ACC112 (cell line): Measurements from ENCODE around the gene SMAP1.
"Not testable (repeated sequence)": the region's sequence is repeated elsewhere in the genome, so short reads cannot be mapped to it uniquely, and the experiment has no call there.

Experiments
- H2AFZ ChIP-seq: fragments of 200-600 bp; sonication (generic); one replicate; pipeline ENCODE4 v1.6.0; 2017; ENCODE audit warnings: antibody characterized with exemption, low read length; ENCODE audit not compliant: unreplicated experiment
- H3K27ac ChIP-seq: fragments of 200-600 bp; sonication (generic); 2 replicates; pipeline ENCODE4 v1.5.1; 2014; ENCODE audit warnings: low read depth, mild to moderate bottlenecking, antibody characterized with exemption, low read length, moderate library complexity
- H3K27me3 ChIP-seq: fragments of 200-600 bp; sonication (generic); 2 replicates; pipeline ENCODE4 v1.6.1; 2014; ENCODE audit warnings: mild to moderate bottlenecking, antibody characterized with exemption, low read length, moderate library complexity, mixed read lengths; ENCODE audit not compliant: insufficient read depth
- H3K36me3 ChIP-seq: fragments of 200-600 bp; sonication (generic); 2 replicates; pipeline ENCODE4 v1.6.1; 2016; ENCODE audit warnings: mild to moderate bottlenecking, antibody characterized with exemption, low read length, moderate library complexity, mixed read lengths; ENCODE audit not compliant: insufficient read depth
- H3K4me1 ChIP-seq: fragments of 200-600 bp; sonication (generic); one replicate; pipeline ENCODE4 v1.6.1; 2016; ENCODE audit warnings: low read length, mixed read lengths; ENCODE audit not compliant: insufficient read depth, unreplicated experiment, control insufficient read depth
- H3K4me3 ChIP-seq: fragments of 200-600 bp; sonication (generic); 2 replicates; pipeline ENCODE4 v1.5.1; 2014; ENCODE audit warnings: mild to moderate bottlenecking, low read depth, low read length
- H3K79me2 ChIP-seq: fragments of 200-600 bp; sonication (generic); one replicate; pipeline ENCODE4 v1.6.0; 2016; ENCODE audit warnings: low read length; ENCODE audit not compliant: control insufficient read depth, unreplicated experiment, insufficient read depth

The SMAP1 gene

GRCh38 chr6:70739534-70739933 lies 71.9 kb downstream of the SMAP1 start:
- no peaks in the 10 kb centered on the region for H3K27me3 ChIP-seq

GRCh38 chr6:70740746-70741145 lies 73.1 kb downstream of the SMAP1 start:
- not testable (repeated sequence) for H3K4me1 ChIP-seq, H3K27me3 ChIP-seq, H3K27ac ChIP-seq, H3K4me3 ChIP-seq, H2AFZ ChIP-seq, H3K36me3 ChIP-seq, H3K79me2 ChIP-seq

More at GRCh38 chr6:70739534-70739933, 71.9 kb downstream of the SMAP1 start:
- H3K36me3 ChIP-seq = no peaks in the 10 kb centered on the region
- H3K4me3 ChIP-seq = no peak overlapping the region
- H3K79me2 ChIP-seq = no peaks in the 10 kb centered on the region
- no peaks in the 10 kb centered on the region for H3K4me1 ChIP-seq
- no peak overlapping the region for H2AFZ ChIP-seq
- H3K27ac ChIP-seq = no peak overlapping the region

GRCh38 chr6:70742462-70742861 lies 74.8 kb downstream of the SMAP1 start:
- H3K27me3 ChIP-seq, H3K36me3 ChIP-seq, H3K79me2 ChIP-seq, H3K4me1 ChIP-seq, H3K27ac ChIP-seq, H2AFZ ChIP-seq, H3K4me3 ChIP-seq: not testable (repeated sequence)

- Histone ChIP-seq H3K79me2 (no peaks in the 10 kb centered on the region), H3K27me3 (no peaks in the 10 kb centered on the region), H3K4me1 (no peaks in the 10 kb centered on the region), H3K27ac (no peak overlapping the region), H3K4me3 (no peak overlapping the region), H2AFZ (no peak overlapping the region), H3K36me3 (peaks cover 6% of the 10 kb centered on the region; the same call in 1 of the 2 replicates)
These were observed 86.2 kb downstream of the SMAP1 start for GRCh38 chr6:70753870-70754380.

GRCh38 chr6:70758883-70759282 lies 91.2 kb downstream of the SMAP1 start:
- Histone ChIP-seq H3K4me3 (no peak overlapping the region), H3K36me3 (peaks cover 6% of the 10 kb centered on the region; the same call in 1 of the 2 replicates), H3K4me1 (no peaks in the 10 kb centered on the region), H2AFZ (no peak overlapping the region), H3K27ac (no peak overlapping the region), H3K79me2 (no peaks in the 10 kb centered on the region), H3K27me3 (no peaks in the 10 kb centered on the region)

GRCh38 chr6:70763754-70764510 lies 96.2 kb downstream of the SMAP1 start:
- H3K27ac ChIP-seq = no peak overlapping the region
- H3K27me3 ChIP-seq = no peaks in the 10 kb centered on the region
- no peaks in the 10 kb centered on the region for H3K4me1 ChIP-seq
- H3K79me2 ChIP-seq = no peaks in the 10 kb centered on the region
- peaks cover 6% of the 10 kb centered on the region; the same call in 1 of the 2 replicates for H3K36me3 ChIP-seq
- H2AFZ ChIP-seq = no peak overlapping the region
- H3K4me3 ChIP-seq = no peak overlapping the region

- Histone ChIP-seq H3K36me3 (peaks cover 6% of the 10 kb centered on the region; the same call in 1 of the 2 replicates), H2AFZ (no peak overlapping the region), H3K27ac (no peak overlapping the region), H3K79me2 (no peaks in the 10 kb centered on the region), H3K27me3 (no peaks in the 10 kb centered on the region), H3K4me3 (no peak overlapping the region), H3K4me1 (no peaks in the 10 kb centered on the region)
These were observed 97.0 kb downstream of the SMAP1 start for GRCh38 chr6:70764706-70765105.

GRCh38 chr6:70771351-70771750 lies 103.7 kb downstream of the SMAP1 start:
- not testable (repeated sequence) for H3K27ac ChIP-seq

GRCh38 chr6:70779934-70780333 lies 112.3 kb downstream of the SMAP1 start:
- Histone ChIP-seq H3K36me3 (0 out of 2 replicates have a peak, but pooled peaks cover 6% of the 10 kb centered on the region), H3K27me3 (no peaks in the 10 kb centered on the region), H2AFZ (no peak overlapping the region), H3K4me3 (no peak overlapping the region), H3K79me2 (no peaks in the 10 kb centered on the region), H3K4me1 (no peaks in the 10 kb centered on the region), H3K27ac (no peak overlapping the region)

More at GRCh38 chr6:70771351-70771750, 103.7 kb downstream of the SMAP1 start:
- H3K79me2 ChIP-seq, H3K4me3 ChIP-seq, H3K4me1 ChIP-seq, H2AFZ ChIP-seq, H3K36me3 ChIP-seq, H3K27me3 ChIP-seq: not testable (repeated sequence)

- no peaks in the 10 kb centered on the region for H3K4me1 ChIP-seq
- H3K79me2 ChIP-seq = no peaks in the 10 kb centered on the region
- no peak overlapping the region for H2AFZ ChIP-seq
- no peaks in the 10 kb centered on the region for H3K36me3 ChIP-seq
- no peak overlapping the region for H3K27ac ChIP-seq
- no peak overlapping the region for H3K4me3 ChIP-seq
- no peaks in the 10 kb centered on the region for H3K27me3 ChIP-seq
These were observed 123.0 kb downstream of the SMAP1 start for GRCh38 chr6:70790483-70791224.
